GM21825 (cell line): Measurements from ENCODE around the gene RNF38.
"Not testable (repeated sequence)": the region's sequence is repeated elsewhere in the genome, so short reads cannot be mapped to it uniquely, and the experiment has no call there.

ENCODE experiments used
- ATAC-seq: cut with Tn5 transposase; IDR thresholded peaks from one replicate; pipeline ENCODE4 v1.9.1; 2021; ENCODE audit warnings: mild to moderate bottlenecking, moderate library complexity; ENCODE audit not compliant: unreplicated experiment

The RNF38 gene

DNA sequence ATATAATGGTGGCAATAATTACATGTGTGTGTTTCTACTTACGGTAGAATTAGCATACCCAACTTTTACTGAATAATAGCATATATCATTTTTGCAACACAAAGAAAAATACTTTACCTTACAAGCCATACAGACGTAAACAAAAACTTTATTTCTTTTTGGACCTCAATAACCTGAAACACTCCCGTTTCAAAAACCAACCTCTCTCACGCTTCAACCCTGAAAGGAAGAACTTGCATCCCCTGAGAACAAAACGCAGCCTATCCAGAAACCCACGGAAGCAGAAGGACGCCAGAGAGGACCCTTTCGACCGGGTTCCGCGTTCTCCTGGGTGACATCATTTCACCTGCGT lies at the start of gene RNF38:
RNF38 (minus strand) TSS at position 290 of the 352 bp plus-strand sequence; CDS start at position 129, 161 bp downstream.
- no peak for ATAC-seq

- ATAC-seq, result not testable (repeated sequence)
These were observed 48.5 kb upstream of the RNF38 start for GRCh38 chr9:36448555-36448954.

DNA sequence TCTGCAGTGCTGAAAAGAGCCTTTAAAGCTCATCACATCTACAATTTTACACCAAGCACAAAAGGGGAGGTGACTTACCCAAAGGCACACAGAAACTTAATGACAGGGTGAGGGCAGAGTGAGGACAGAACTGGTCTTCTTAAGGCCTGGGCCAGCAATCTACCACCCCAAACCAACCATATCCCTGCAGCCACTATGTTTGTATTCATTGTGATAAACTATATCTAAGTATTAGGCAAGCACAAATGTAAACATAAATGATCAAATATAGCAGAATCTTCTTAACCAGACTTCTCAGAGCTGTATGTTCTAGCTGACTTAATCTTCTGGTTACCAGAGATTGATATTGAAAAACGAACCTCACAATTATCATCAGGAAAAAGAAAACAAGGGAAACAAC lies 47.9 kb upstream of the RNF38 start:
- ATAC-seq, result no peak

DNA sequence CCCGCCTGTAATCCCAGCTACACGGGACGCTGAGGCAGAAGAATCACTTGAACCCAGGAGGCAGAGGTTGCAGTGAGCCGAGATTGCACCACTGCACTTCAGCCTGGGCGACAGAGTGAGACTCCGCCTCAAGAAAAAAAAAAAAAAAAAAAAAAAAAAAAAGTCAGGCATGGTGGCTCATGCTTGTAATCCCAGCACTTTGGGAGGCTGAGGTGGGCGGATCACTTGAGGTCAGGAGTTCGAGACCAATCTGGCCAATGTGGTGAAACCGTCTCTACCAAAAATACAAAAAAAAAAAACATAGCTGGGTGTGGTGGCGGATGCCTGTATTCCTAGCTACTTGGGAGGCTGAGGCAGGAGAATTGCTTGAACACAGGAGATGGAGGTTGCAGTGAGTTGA lies 46.6 kb upstream of the RNF38 start:
- ATAC-seq, result not testable (repeated sequence)

DNA sequence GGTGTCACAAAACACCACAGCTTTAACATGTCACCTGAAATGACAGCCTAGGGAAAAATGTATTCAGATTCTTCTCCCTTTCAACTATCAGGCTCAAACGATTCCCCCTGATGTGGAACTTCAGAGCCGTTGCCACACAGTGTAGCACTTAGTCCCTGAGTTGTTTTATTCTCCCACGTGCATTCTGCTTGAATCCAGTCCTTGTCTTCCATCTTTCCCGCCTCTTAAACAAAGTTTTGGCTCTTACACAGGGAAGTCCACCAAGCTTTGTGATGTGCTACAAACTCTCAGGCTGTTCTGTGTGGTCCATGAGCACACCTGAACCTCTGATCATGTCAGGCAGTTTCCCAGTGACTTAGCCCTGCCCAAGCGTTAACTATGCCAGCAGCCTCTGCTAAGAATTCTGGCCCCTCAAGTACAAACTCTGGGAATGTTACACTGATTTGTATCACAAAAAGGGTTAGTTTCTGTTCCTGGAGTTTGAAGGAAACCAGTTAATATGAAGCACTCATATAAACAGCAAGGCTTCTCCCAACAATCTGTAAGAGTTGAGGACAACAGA lies 45.8 kb upstream of the RNF38 start:
- no peak for ATAC-seq

DNA sequence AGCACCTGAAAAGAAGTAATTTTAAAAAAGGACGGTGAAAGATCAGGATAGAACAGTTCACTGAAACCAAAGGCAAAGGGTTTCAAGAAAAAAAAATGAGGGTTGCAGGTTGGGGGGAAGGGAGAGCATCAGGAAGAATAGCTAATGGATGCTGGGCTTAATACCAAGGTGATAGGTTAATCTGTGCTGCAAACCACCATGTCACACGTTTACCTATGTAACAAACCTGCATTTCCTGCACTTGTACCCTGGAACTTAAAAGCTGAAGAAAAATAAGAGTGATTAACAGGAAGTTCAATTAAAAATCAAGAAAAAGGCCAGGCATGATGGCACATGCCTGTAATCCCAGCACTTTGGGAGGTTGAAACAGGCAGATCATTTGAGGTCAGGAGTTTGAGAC lies 44.1 kb upstream of the RNF38 start:
- ATAC-seq, result no peak

GRCh38 chr9:36443581-36443980 lies 43.5 kb upstream of the RNF38 start:
- ATAC-seq, result no peak

- ATAC-seq, result no peak
These were observed 42.6 kb upstream of the RNF38 start for GRCh38 chr9:36442710-36443109.

- ATAC-seq, result no peak
These were observed 41.9 kb upstream of the RNF38 start for GRCh38 chr9:36441966-36442365.

GRCh38 chr9:36438536-36439236 lies 38.6 kb upstream of the RNF38 start:
- no peak for ATAC-seq

- ATAC-seq, result no peak
These were observed 37.7 kb upstream of the RNF38 start for GRCh38 chr9:36437790-36438189.

DNA sequence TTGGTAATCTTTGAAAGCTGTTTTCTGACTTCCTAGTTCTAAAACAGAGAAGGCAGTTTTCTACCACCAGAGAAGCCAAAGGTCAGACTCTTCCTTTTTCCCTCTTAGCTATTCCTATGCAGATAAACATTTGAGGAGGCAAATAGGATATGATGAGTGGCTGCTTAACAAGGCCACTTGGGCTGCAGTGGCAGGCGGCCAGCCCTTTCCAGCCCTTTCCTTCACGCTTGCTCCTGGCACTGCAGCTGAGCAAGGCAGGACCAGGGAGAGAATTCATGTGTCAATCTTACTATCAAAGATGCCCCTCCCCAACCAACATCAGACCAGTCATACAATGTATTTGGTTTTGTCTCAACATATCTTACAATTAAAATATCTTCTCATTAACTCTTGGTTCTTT lies 36.8 kb upstream of the RNF38 start:
- ATAC-seq, result no peak

- ATAC-seq, result no peak
These were observed 33.3 kb upstream of the RNF38 start for GRCh38 chr9:36433386-36433785.

GRCh38 chr9:36431078-36431477 lies 31.0 kb upstream of the RNF38 start:
- ATAC-seq, result no peak

DNA sequence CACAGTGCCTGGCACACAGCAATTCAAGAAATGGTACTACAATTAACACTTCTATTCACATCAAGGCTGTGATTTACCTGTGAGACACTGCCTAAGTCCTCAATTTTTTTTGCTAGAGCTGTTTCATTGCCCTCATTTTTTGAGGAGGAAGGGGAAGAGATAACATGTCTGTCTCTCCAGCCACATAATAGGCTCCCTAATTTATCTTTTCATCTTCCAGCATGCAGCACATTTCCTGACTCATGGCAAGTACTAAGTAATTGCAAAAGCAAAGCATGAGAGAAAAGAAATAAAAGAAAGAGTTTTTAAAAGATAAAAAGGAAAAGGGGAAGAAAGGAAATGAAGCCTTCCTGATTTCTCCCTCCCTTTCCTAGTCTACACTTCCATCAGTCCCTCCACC lies 26.9 kb upstream of the RNF38 start:
- ATAC-seq, result no peak

GRCh38 chr9:36426348-36426747 lies 26.3 kb upstream of the RNF38 start:
- no peak for ATAC-seq

- ATAC-seq, result no peak
These were observed 24.4 kb upstream of the RNF38 start for GRCh38 chr9:36424289-36425055.

GRCh38 chr9:36423206-36423605 lies 23.1 kb upstream of the RNF38 start:
- no peak for ATAC-seq

DNA sequence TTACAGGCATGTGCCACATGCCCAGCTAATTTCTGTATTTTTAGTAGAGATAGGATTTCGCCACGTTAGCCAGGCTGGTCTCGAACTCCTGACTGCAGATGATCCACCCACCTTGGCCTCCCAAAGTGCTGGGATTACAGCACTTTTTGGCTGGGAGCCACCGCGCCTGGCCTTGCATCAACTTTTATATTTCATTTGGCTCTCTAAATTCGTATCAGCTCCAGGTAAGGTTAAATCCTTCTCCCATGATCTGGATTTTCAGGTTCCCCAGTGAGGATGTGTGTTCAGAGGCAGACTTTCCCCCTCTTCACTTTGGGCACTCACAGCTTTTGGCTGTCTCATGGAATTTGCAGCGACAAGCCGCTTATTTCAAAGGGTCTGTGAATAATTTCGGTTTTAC lies 16.8 kb upstream of the RNF38 start:
- no peak for ATAC-seq

DNA sequence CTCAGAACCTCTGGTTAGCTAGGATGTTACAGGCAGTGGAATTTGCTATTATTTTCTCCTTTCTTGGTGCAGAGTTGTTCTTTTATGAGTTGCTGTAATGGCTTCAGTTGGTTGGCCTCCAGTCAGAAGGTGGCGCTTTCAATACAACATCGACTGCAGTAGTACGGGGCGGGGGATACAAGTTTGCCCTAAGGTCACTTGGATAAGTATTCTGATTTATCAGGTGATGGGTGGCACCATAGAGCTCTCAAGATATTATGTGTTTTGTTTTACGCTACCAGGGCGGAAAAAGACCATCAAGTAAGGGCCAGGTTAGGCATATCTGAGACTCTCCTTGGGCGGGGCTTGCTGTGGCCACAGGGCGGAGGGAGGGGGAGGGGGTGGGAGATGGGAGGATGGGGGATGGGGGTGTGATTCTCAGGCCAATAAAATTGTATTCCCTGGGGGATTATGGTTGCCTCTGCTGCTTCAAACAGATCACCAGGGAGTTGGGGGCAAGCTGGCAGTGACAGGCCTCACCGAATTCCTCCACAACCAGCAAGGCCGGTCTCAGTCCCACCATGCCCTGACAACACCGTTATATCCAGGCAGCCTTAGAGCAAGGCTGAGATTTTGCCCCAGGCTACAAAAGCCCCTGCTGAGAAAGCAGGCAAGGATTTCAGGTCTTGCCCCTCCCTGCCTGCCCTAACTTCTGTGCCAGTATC lies 15.9 kb upstream of the RNF38 start:
- ATAC-seq, result no peak

DNA sequence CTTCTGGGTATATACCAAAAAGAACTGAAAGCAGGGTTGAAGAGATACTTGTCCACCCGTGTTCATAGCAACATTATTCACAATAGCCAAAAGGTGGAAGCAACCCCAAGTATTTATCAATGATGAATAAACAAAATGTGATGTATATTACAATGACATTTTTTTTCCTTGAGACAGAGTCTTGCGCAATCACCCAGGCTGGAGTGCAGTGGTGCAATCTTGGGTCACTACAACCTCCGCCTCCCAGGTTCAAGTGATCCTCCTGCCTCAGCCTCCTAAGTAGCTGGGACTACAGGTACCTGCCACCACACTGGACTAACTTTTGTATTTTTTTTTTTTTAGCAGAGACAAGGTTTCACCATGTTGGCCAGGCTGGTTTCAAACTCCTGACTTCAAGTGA lies 11.3 kb upstream of the RNF38 start:
- not testable (repeated sequence) for ATAC-seq

- not testable (repeated sequence) for ATAC-seq
These were observed 9.0 kb upstream of the RNF38 start for GRCh38 chr9:36409076-36409475.
